Stimulated activated CD4-positive, alpha-beta T cell treated with anti-CD3 and anti-CD28 coated beads, TNF-alpha, amount 100 ng/mL, for 4 hours (primary cell): ENCODE measurements around the gene IQCB1.
"Not testable (repeated sequence)": the region's sequence is repeated elsewhere in the genome, so short reads cannot be mapped to it uniquely, and the experiment has no call there.

Experiments used
- DNase-seq, 3 experiments: peaks; one replicate each; pipeline ENCODE4 v3.0.0-alpha.2; 2020; ENCODE audit warnings: low read depth in 3 of 3

The IQCB1 gene

DNA sequence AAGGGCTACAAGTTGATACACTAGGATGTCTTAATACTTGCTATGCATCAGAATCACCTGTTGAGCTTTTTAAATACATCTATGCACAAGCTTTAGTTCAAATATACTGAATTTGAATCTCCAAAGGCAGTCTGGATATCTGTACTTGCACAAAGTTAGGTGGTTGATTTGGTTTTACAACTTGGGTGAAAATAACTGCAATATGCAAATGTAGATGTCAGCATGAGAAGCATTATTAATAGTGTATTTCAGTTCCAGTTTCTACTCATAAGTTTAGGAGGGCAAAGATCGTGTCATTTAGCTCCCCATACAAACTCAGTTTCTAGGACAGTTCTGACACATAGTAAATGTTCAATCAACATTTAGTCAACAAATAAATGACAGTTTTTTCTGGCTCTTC, 25.6 kb downstream of the IQCB1 start:
- DNase-seq = no peak

DNA sequence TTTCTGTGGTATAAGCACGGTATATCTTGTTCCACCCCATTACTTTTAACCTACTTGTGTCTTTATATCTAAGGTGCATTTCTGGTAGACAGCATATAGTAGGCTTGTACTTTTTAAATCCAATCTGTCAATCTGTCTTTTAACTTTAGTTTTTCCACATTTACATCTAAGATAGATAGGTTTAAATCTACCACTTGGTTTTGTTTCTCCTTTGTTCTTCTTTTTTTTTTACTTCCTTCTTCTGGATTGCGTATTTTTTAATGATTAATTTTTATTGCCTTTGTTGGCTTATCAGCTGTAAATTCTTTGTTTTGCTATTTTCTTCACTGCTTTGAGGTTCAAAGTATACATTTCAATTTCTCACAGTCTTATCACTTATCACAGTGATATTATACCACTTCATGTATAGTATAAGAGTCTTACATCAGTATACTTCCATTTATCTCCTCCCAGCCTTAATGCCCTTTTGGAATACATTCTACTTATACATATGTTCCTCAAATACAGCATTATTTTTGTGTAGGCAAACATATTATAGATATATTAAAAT, 31.0 kb downstream of the IQCB1 start:
- DNase-seq = no peak

GRCh38 chr3:121800906-121801305, 34.0 kb downstream of the IQCB1 start:
- DNase-seq = no peak

- DNase-seq = no peak
Observed at GRCh38 chr3:121796970-121797369, 37.9 kb downstream of the IQCB1 start.

GRCh38 chr3:121794264-121794983, 40.4 kb downstream of the IQCB1 start:
- no peak for DNase-seq

DNA sequence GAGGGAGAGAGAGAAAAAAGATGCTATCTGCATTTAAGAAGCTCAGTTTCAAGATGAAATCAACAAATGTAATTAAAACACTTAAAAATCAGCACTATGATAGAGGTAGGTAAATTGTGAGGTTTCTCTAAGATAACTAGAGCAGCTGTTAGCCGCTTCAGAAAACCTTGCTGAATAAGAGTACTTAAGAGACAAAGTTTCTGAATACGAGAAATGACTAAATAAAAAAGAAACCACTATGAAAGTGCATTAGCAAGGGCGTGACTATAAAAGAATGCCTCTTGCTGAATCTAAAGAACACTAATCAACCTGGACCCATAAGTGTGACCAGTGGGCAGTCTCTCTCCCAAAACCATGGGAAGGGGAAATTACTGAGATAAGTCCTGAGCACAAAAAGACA, 41.8 kb downstream of the IQCB1 start:
- DNase-seq = no peak

DNA sequence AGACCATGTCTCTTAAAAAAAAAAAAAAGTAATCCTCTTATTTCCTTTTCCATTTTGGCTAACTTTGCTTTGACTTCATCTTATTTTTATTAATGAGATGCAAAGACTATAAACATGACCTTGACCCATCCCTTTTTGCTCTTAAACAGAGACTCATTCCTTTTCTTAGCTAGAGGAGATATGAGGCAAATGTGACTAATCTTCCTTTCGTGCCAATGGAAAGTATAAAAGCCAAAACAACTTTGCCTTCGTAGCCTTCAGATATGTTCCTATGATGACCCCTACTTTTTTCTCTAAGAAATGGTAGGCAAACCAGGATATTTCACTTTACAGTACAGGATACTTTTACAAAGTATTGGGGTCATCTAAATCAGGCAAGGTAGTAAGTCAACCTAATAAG, 48.4 kb downstream of the IQCB1 start:
- DNase-seq = no peak

DNA sequence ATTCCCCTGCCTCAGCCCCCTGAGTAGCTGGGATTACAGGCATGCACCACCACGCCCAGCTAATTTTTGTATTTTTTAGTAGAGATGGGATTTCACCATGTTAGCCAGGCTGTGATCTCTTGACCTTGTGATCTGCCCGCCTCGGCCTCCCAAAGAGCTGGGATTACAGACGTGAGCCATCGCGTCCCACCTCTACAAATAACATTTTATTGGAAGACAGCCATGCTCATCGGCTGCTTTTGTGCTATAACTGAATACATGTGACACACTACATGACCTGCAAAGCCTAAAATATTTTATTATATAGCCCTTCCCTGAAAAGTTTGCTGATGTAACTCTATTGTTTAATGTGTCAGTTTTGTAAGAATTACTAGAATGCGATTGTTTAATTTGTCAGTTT, 52.1 kb downstream of the IQCB1 start:
- not testable (repeated sequence) for DNase-seq

DNA sequence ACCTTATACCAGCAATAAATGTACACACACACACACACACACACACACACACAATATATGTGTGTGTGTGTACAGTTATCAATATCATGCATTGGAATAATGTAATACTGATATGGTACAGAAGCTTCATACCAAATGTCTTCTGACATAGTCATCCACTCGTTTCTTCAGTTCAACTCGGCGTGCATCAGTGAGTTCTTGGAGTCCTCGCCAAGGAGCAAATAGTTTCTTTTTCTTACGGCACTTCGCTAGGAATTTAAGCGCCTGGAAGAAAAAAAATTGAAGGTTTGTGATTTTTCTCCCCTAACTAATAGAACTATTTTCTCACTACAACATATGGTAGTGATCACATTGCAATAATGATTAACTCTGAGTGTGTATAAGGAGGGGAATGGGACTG, 53.2 kb downstream of the IQCB1 start:
- DNase-seq = no peak

GRCh38 chr3:121775095-121775494, 59.8 kb downstream of the IQCB1 start:
- not testable (repeated sequence) for DNase-seq

DNA sequence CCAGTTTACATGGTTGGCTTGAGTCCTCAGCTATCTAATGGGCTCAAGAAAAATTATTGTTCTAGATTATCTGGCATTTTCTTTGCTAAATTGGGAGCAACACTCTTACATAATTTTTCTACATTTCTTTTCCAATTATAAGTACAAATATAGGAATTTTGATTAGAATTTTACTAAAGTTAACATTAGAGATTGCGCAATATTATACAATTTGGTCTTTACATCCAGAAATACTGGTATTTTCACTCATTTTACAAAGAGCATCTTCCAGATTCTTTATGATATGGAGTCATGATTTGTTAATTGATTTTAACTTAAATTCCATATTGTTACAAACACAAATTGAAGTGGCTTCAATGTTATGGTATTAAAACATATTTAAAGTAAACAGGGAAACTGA, 65.6 kb downstream of the IQCB1 start:
- DNase-seq = no peak

GRCh38 chr3:121768452-121768851, 66.4 kb downstream of the IQCB1 start:
- DNase-seq = no peak

GRCh38 chr3:121759541-121760202, 75.2 kb downstream of the IQCB1 start:
- DNase-seq = no peak

DNA sequence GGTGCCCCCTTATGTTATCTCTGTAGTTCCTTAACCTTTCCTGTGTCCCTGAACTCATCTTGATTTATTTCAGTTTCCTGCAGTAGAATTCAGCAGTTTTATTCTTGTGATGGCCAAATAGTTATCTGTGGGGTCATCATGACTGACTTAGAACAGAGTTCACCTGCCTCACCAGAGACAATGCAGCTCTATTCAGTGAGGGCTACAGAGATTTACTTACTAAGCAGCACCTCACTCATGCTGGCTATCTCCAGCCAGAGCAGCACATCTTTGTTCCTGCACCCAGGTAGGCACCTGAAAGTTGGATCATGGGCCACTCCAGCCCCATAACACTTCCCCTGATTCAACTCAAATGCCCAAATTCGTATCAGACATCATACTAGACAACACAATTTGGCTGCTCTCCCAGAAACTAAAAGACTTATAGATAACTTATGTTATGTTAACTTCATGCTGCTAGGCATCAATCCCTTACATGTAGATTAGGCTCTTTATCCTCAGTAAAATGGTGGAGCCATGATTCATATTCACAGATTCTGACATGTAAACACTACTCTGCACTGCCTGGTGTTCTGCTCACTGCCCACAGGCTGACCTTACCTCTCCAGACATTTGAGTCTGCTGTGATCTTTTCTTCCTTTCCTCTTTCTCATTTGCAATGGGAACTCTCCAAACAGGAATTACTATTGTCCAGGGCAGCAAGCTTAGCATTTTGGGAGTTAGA, 76.0 kb downstream of the IQCB1 start:
- no peak for DNase-seq

DNA sequence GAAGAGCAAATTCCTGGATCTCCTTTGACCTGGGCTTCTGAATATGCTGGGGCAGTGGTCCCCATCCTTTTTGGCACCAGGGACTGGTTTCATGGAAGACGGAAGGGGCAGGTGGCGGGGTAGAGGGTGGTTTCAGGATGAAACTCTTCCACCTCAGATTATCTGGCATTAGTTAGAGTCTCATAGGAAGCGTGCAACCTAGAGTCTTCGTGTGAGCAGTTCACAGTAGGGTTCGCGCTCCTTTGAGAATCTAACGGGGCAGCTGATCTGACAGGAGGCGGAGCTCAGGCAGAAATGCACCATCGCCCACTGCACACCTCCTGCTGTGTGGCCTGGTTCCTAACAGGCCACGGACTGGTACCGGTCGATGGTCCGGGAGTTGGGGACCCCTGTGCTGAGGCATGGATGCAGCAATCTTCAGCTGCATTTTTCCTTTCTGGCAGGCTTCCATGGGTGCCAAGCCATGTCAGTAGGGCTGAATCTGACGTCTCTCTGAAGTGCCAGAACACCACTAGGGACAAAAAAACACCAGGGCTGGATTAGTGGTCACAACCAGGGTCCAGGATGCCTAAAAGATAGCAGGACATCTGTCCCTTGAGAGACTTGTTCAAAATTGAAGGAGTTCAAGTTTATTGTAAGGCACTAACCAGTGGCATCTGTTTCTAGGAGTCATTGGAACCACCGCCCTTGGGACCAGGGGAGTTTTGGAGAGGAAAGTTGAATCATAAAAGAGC, 76.9 kb downstream of the IQCB1 start:
- DNase-seq = no peak

GRCh38 chr3:121757087-121757811, 77.6 kb downstream of the IQCB1 start:
- DNase-seq = no peak

- DNase-seq = no peak
Observed at GRCh38 chr3:121752772-121753171, 82.1 kb downstream of the IQCB1 start.

DNA sequence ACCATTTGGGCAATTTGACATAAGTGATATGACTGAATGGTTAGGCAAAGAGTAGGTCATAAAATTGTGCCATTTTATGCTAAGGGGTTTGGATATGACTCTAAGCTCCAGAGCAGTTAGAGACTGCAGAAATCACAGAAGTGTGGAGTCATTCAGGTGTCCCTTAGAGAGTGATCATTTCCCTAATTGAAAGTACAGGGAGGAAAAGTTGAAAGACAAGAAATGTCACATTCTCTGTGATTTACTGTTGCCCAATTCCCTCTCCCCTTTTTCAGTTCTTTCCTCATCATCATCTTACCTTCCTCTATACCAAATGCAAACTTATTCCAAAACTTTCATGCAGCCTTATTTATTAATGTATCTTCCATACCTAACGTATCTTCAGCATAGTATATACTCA, 82.6 kb downstream of the IQCB1 start:
- DNase-seq = no peak

- no peak for DNase-seq
Observed at GRCh38 chr3:121750087-121750415, 84.8 kb downstream of the IQCB1 start.

GRCh38 chr3:121749276-121750086, 85.4 kb downstream of the IQCB1 start, which contains the start of gene GOLGB1:
TSS of gene GOLGB1 (minus strand) at chr3:121749741. CDS start at chr3:121730971, 18,770 bp downstream.
- peak; percentile 71 to 87 (median 83) for DNase-seq
